ENCODE results near the gene NCF4.

The NCF4 gene

DNA sequence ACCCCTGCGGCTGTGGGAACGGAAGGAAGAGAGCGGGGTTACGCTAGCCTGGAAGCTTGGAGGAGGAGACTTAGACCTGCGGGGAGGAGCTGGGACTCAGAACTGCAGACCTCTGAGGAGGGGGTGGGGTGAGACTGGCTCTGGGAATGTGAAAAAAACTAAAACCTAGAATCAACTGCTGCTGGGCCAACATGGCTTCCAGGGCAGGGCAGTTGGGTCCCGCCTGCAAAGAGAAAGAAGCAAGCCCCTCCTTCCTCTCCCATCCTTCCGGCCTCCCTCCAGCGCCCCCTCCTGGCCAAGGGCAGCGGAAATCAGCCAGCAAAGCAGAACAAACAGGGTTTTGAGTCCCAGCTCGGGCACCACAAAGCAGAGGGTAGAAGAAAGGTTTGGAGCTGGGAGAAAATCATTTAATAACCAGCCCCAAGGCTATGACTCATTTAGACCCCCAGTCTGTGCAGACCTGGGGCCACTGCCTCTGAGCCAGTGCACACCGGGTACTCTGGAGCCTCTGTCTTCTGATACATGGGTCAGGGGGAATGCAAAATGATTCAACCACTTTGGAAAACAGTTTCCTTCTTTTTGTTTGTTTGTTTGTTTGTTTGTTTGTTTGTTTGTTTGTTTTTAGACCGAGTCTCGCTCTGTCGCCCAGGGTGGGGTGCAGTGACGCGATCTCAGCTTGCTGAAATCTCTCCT, 7.3 kb upstream of the NCF4 start:
- TF ChIP-seq, protein P1, sequence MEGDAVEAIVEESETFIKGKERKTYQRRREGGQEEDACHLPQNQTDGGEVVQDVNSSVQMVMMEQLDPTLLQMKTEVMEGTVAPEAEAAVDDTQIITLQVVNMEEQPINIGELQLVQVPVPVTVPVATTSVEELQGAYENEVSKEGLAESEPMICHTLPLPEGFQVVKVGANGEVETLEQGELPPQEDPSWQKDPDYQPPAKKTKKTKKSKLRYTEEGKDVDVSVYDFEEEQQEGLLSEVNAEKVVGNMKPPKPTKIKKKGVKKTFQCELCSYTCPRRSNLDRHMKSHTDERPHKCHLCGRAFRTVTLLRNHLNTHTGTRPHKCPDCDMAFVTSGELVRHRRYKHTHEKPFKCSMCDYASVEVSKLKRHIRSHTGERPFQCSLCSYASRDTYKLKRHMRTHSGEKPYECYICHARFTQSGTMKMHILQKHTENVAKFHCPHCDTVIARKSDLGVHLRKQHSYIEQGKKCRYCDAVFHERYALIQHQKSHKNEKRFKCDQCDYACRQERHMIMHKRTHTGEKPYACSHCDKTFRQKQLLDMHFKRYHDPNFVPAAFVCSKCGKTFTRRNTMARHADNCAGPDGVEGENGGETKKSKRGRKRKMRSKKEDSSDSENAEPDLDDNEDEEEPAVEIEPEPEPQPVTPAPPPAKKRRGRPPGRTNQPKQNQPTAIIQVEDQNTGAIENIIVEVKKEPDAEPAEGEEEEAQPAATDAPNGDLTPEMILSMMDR (IDR thresholded peaks at IDR 0.05): peak; percentile 69

DNA sequence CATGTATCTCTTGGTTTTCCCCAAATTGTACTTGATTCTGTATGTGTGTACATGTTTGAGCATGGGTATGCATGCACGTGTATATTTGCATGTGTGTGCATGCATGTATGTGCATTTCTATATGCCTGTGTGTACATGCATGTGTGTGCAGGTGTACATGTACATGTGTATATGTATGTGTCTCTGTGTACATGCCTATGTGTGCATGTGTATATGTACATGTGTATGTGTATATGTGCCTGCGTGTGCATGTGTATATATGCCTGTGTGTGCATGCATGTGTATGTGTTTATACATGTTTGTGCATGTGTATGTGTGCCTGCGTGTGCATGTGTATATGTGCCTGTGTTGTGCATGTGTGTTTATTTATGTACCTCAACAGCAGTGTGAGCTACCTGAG, 5.3 kb upstream of the NCF4 start:
- TF ChIP-seq, protein P1 (IDR thresholded peaks at IDR 0.05): no peak

DNA sequence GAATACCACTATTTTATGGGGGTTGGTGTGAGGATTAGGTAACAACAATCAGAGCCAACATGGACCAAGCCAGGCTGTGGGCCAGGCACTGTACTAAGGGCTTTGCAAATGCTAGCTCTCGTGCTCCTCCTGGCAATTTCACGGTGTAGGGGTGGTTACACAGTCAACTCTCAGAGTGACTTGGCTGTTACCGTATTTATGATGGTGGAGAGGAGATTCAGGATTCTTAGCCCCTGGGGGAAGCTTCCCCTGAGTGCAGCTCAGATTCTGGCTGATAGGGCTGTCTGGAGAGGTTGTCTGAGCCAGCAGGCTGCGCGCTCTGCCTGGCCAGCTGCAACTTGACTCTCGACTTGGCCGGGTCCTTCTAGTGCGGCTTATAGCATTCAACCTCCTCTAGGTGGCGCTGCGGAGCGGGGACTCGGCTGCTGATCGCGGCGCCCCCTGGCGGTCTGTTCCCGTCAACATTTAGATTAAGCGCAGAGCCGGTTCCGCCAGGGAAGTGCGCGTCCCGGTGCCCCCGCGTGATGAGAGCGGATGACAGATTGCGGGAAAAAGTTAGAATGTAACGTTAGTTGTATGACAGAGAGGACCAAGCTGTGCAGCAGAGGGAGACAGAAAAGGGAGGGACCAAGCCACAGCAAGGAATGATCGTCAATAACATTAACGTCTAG, 4.5 kb upstream of the NCF4 start:
- TF ChIP-seq, protein P1 (IDR thresholded peaks at IDR 0.05): peak; percentile 100

DNA sequence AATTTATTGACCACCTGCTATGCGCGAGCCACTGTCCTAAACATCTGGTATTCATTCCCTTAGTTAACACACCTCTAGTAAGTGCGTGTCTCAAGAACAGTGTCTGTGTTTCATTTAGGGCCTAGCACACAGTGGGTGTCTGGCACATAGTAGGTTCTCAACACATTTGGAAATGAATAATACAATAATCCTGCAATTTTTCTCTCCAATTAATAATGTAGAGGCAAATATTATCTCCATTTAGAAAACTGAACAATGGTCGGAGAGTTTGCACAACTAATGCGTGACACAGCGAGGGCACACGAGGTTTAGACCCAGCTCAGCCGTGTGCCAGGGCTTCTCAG, 4.0 kb upstream of the NCF4 start:
- TF ChIP-seq, protein P1 (IDR thresholded peaks at IDR 0.05): no peak

DNA sequence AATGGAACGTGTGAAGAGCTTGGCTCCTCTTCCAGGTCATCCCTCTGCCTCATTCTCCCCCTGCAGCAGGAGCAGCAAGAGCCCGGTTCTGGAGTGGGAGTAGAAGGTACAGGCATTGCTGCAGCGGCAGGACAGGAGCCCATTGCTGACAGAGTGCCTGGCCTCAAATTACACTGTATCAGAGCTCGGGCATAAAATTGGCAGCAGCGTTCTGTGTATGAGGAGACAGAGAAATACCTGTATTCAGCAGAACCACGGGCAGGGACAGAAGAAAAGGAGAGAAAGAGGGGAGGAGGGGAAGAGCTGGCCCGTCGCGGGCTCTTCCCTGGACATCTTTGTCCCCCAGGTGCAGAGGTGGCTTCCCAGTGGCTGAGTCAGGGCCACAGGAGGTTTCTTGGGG, 2.6 kb upstream of the NCF4 start:
- TF ChIP-seq, protein P1 (IDR thresholded peaks at IDR 0.05): no peak

DNA sequence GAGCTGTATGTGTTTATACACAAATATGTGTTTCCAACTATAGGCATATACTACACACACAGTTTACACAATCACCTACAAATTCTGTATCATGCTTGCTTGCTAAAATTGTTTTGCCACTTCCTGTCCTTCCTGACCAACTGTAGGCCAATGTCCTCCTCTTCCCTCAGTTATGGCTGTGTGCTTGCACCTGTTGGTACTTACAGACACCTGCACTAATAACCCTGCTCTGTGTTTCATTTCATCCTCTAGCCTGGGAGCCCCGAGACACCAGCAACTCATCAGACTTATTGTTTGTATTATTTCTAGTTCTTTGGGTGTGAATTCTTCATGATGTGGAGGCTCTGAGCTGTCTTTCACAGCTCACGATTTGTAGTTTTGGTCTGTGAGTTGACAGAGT, 1.8 kb upstream of the NCF4 start:
- TF ChIP-seq, protein P1 (IDR thresholded peaks at IDR 0.05): no peak

DNA sequence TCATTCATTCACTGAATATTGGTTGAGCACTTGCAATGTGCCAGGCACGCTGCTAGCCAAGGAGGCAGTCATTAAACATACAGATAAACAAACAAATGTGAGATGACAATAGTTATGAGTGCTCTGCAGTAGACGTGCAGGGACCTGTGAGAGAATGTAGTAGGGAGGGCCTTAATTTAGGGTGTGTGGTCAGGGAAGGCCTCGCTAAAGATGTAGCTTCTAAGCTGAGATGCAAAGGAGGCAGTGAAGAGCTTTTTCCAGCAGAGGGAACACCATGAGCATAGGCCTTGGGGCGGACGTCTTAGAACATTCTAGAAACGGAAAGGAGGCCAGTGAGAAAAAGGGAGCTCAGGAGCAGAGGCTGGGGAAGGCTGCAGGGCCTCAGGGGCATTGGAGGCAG, 789 bp upstream of the NCF4 start:
- TF ChIP-seq, protein P1 (IDR thresholded peaks at IDR 0.05): no peak

Data from LNCAP (cell line).